ENCODE results near the gene SGCD.

DNA sequence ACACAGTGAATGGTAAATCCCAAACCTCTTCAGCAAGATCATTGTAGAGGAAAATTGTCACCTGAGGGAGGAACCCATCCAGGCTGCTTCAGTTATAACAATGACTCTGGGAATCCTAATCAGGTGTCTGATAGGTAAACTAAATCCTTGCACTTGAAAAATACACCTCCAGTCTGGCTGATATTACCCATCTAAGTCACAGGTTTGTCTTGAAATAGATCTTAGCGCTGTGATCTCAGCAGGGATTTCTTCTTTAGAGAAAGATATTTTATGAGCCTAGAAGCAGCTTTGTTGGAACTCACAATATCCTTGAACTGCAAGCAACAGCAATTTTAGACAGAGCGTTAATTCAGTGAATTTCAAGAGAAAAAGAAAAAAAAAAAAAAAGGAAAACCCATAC is 149.7 kb downstream of the SGCD start:
- no peak for TF ChIP-seq EZH2 (IDR thresholded peaks at IDR 0.05; ENCODE audit: low read length)
- TF ChIP-seq, protein P1, sequence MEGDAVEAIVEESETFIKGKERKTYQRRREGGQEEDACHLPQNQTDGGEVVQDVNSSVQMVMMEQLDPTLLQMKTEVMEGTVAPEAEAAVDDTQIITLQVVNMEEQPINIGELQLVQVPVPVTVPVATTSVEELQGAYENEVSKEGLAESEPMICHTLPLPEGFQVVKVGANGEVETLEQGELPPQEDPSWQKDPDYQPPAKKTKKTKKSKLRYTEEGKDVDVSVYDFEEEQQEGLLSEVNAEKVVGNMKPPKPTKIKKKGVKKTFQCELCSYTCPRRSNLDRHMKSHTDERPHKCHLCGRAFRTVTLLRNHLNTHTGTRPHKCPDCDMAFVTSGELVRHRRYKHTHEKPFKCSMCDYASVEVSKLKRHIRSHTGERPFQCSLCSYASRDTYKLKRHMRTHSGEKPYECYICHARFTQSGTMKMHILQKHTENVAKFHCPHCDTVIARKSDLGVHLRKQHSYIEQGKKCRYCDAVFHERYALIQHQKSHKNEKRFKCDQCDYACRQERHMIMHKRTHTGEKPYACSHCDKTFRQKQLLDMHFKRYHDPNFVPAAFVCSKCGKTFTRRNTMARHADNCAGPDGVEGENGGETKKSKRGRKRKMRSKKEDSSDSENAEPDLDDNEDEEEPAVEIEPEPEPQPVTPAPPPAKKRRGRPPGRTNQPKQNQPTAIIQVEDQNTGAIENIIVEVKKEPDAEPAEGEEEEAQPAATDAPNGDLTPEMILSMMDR (optimal IDR thresholded peaks at IDR 0.05 in 1 of 3, IDR thresholded peaks at IDR 0.05 in 1 of 3, conservative IDR thresholded peaks at IDR 0.05 in 1 of 3; ENCODE audit: extremely low read depth in 1 of 3, insufficient read depth in 2 of 3, low read length in 3 of 3) = no peak
